NCI-H2196 treated with DMSO at 0.1 percent for 48 hours (cell line): ENCODE data around the gene KMT5C.

Experiments
- DNase-seq: peaks from one replicate; lab custom pipeline; 2025; ENCODE audit not compliant: unreplicated experiment; lab: John Stamatoyannopoulos, UW

KMT5C gene

DNA sequence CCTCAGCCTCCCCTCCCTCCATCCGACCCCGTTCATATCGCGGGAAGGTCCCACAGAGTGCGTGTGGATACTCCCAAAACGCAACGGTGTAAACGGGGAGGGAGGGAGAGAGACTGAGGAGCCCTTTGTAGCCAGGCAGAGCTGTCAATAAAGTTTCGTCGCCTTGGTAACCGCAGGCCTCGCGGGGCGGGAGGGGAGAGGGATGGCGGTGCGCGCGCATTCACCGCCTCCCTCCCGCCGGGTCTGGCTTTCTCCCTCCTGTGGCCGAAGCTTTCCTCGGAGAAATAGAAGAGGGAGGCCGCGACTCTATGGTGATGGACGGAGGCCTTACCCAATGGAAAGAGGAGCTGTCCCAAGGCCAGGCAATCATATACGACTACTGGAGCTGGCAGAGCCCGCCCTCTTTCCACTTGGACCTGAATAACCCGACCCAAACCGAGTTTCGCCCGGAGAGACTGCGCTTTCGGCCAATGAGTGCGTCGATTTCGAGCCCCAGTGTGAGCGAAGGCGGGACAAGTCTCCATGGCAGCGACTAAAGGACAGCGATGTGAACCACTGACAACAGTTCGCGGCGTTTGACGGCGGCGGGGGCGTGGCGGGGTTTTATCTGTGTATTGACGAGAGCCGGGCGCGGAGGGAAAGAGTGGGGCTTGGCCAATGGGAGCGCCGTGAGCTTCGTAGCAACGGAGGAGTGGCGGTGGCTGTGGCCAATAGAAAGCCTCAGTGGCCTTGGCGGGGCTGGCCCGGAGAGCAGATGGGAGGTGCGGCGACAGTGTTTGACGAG, at the start of gene KMT5C:
TSS of gene KMT5C (plus strand) at position 772 of the 784 bp plus-strand sequence. CDS start 2,061 bp downstream, outside the sequence.
- peak; percentile 100 for DNase-seq

DNA sequence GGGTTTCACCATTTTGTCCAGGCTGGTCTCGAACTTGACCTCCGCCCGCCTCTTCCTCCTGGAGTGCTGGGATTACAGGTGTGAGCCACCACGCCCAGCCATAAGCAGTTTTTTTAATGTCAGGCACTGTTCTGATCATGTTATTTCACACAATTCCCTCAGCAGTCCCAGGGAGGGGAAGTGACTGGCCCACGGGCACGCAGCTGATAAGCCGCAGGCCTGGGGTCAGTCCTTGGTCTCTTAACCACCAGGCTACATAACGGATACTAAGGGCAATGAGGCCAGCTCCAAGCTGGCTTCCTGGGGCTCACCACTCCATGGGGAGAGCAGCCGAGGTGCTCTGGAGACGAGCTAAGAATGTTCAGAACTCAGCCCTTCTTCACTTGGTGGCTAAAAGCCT, 42.4 kb upstream of the KMT5C start:
- no peak for DNase-seq

DNA sequence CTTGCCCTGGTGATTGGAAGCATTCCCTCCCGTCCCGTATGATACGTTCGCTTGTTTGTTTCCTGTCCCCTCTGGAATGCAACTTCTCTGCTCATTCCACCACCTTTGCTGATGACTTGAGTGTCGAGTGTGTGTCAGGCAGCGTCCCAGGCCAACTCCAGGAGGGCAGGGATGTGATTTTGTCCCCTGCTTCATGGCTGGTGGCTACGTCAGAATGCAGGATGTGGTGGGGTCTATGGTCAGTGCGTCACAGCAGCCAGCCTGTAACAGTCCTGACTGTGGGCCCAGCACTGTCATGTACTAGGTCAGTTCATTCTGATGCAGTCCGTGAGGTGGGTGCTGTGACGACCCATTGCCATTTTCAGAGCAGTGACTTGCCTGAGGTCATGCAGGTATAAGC, 39.7 kb upstream of the KMT5C start:
- DNase-seq, result no peak

DNA sequence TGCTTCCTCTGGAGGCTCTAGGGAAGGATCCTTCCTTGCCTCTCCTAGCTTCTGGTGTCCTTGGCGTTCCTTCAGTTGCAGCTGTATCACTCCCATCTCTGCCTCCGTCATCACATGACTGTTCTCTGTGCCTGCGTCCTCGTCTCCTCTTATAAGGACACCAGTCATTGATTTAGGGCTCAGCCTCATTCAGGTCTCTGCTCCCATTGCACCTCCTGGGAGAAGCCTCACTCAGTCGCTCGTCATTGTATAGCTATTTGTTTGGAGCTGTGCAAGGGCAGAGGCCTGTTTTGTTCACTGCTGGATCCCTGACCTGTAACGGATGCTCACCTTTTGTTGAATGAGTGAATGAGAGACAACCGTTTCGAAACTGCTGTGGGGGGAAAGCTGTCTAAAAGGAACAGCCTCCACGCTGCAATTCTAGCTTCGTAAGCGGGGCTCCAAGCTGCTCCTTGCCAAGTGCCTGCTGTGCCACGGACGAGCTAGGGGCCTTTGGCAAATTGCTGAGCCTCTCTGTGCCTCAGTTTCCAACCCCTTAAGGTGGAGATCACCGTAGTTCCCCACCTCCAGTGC, 38.7 kb upstream of the KMT5C start:
- DNase-seq, result no peak

DNA sequence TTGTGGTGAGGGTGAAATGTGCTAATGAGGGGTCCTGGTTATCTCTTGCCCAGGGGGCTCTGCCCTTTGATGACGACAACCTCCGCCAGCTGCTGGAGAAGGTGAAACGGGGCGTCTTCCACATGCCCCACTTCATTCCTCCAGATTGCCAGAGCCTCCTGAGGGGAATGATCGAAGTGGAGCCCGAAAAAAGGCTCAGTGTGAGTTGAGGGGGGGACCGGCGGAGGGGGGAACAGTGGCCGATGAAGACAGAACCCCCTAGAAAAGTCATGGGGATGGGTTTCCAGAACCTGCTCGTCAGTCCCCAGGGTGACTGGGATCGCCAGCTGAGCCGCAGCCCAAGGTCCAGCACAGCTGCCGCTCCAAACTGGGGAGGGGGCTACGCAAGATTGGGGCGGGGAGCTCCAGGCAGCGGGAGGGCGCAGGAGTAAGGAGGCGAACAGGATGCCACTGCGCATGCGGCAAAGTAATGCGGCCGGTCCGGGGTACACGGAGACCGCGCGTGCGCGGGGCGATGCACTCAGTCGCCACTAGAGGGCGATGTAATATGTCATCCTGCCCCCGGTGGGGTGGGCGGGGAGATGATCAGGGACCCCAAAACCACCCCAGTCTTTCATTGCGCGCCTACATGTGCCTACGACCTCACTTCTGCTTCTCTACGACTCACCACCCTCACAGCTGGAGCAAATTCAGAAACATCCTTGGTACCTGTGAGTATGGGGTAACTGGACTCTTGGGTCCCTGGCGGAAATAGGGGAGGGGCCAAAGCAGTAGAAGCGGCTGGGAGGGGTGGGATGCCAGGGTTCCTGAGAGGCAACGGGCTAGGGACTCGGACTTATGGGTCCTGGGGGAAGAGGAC, 38.0 kb upstream of the KMT5C start:
- DNase-seq, result peak; percentile 53

DNA sequence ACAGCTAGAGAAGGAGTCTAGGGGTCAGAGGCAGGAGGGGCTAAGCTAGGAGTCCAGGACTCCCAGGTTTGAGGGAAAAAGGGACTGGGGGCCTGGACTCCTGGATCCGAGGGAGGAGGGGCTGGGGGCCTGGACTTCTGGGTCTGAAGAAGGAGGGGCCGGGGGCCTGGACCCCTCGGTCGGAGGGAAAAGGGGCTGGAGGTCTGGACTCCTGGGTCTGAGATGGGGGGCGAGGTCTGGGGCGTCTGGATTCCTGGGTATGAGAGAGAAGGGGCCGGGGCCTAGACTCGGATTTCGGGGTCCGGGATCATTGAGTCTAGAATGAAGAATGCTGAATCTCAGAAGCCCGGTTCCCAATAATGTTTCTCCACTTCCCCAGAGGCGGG, 37.4 kb upstream of the KMT5C start:
- no peak for DNase-seq

DNA sequence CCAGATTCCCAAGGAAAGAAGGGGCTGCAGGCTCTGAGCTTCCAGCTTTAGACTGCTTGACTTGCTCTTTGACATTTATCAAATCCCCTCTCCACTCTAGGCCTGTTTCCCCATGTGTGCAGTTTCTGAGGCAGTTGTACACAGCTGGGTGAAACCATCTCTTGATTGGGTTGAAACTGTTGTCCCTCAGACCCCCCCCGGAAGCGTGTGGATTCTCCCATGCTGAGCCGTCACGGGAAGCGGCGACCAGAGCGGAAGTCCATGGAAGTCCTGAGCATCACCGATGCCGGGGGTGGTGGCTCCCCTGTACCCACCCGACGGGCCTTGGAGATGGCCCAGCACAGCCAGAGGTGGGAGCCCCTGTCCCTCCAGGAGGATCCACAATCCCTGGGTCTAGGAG, 36.2 kb upstream of the KMT5C start:
- no peak for DNase-seq

DNA sequence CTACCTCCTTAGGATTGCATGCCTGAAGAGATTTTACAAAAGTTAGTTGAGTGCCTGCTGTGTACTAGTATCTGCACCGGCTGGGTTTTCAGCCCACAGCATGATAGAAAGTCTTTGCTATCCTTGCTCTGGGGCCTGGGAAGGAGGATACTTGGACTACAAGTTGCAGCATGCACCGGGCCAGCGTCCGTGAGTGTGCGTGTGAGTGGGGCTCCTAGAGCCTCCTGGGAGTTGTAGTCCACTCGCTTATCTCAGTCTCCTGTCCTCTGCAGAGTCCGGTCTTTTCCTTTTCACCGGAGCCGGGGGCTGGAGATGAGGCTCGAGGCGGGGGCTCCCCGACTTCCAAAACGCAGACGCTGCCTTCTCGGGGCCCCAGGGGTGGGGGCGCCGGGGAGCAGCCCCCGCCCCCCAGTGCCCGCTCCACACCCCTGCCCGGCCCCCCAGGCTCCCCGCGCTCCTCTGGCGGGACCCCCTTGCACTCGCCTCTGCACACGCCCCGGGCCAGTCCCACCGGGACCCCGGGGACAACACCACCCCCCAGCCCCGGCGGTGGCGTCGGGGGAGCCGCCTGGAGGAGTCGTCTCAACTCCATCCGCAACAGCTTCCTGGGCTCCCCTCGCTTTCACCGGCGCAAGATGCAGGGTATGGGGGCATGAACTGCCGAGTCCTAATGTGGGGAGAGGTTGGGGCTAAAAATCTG, 35.2 kb upstream of the KMT5C start:
- no peak for DNase-seq

DNA sequence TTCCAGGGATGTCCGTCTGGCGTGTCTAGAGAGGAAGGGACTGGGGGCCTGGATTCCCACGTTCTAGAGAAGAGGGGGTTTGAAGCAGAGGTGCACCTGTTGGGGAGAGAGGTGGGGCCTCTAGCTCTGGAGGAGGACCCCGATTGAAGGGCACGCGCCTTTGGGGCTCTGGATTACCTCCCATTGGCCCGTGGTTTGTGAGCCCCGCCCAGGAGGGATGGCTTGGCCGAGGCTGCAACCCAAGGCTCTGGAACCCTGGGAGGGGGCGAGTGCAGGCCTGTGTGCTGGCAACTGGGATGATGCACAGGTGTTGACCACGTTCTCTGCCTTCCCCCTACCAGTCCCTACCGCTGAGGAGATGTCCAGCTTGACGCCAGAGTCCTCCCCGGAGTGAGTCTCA, 34.7 kb upstream of the KMT5C start:
- no peak for DNase-seq

DNA sequence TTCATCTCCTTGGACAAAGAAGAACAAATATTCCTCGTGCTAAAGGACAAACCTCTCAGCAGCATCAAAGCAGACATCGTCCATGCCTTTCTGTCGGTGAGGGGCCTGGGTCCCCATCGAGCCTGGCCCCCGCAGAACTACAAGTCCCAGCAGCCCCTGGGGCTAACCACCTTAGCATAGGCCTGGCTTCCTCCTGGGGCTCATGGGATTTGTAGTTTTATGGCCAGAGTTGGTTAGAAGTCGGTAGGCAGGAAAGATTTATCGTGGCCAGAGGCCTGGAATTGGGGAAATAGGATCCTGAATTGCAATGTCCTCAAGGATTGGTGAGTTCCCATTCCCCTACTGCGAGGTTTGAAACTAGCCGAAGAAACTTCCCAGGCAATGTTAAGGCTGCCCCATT, 34.2 kb upstream of the KMT5C start:
- DNase-seq, result no peak

DNA sequence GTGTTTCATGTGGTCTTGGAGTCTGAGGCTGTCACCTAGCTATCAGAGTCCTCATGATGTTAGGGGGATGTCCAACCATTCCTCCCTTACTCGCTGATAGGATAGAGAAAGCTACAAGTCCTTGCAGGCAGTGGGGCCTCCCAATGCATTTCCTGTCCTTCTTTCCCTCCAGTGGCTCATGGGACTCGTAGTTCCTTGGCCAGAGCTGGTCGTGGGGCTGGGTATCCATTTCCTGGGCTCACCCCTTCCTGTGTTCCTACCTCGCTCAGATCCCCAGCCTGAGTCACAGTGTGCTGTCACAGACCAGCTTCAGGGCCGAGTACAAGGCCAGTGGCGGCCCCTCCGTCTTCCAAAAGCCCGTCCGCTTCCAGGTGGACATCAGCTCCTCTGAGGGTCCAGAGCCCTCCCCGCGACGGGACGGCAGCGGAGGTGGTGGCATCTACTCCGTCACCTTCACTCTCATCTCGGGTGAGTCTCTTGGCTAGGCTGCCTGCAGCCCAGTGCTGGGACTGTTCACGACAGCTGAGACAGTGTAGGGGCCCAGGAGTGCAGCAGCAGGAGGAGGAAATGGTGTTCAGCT, 33.6 kb upstream of the KMT5C start:
- no peak for DNase-seq

DNA sequence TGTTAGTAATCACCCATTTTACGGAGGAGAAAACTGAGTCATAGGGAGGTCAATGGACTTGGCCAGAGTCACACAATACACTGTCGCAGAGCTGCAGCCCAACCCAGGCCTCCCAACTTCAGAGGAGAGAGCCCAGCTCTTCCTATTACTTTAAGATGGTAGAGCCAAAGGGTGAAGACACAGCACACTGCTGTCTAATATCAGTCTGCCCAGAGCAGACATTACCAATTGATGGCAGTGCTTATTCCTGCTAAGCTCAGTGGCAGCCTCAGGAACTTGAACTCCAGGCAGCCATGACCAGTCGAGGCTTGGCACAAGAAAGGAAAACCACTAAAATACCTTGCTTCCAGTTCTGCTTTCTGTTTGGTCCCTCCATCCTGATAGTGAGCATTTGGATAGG, 33.0 kb upstream of the KMT5C start:
- no peak for DNase-seq

DNA sequence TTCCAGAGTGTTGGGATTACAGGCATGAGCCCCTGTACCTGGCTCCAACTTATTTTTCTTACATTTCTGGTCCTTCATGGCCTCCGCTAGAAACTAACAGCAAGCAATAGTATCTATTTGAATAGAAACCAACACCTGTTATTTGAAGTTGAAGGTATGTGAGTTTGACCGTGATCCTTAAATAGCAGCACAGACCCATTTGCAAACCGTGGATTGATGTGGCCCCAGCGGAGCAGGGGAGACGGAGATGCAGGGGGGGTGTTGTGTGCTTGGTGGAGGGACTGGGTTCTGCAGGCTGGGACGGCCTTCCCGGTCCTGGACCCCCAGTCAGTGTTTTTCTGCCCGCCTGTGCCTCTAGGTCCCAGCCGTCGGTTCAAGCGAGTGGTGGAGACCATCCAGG, 31.4 kb upstream of the KMT5C start:
- no peak for DNase-seq

DNA sequence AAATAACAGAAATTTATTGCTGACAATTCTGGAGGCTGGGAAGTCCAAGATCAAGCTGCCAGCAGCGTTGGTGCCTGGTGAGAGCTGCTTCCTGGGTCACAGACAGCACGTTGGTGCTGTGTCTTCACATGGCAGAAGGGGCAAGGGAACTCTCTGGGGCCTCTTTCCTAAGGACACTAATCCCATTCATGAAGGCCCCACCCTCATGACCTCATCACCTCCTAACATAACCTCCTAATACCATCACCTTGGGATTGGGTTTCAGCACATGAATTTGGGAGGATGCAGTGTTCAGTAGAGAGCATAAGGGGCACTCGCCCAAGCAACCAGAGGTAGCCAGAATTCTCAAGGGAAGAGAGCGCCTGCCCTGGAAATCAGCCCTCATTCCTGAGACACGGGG, 30.2 kb upstream of the KMT5C start:
- DNase-seq, result no peak

DNA sequence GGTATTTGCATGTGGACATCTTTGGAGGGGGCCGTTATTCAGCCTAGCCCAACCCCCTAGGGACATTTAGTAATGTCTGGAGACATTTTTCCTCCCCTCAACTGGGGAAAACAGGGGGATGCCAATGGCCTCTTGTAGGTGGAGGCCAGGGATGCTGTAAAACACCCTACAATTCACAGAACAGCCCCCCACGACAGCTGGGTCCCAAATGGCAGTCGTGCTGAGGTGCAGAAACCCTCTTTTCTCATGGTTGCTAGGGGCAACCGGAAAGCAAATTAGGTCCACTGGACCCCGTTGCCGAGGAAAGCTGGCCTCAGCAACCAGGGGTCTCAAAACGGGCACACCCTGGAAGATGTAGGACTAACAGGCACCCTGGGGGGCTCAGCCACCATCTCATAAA, 29.2 kb upstream of the KMT5C start:
- no peak for DNase-seq

DNA sequence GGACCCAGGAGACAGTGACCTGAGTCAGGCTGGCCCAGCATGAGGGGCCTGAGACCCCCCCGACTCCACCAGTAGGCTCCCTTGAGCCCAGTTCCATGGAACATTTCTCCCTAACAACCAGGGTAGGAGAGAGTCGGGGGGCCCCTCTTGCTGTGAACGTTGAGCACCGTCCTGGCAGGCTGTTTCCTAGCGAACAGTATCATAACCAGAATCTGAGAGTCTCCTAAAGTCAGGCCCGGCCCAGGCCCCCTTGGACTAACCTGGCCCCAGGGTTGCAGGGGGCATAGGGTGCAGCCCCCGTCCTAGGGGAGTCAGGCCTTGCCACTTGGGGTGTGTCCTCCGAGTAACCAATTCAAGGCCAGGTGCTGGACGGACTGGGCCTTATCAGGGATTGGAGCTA, 28.3 kb upstream of the KMT5C start:
- DNase-seq, result no peak

DNA sequence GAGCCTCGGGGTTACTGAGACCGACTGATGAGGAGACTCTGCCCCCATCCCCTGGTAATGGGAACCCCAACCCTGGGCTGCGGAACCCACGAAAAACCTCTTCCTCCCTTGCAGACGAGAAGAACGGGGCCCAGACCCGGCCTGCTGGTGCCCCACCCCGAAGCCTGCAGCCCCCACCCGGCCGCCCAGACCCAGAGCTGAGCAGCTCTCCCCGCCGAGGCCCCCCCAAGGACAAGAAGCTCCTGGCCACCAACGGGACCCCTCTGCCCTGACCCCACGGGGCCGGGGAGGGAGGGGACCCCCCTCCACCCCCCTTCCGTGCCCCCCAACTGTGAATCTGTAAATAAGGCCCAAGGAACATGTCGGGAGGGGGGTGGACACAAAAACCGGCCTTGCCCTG, 27.9 kb upstream of the KMT5C start:
- DNase-seq, result no peak

DNA sequence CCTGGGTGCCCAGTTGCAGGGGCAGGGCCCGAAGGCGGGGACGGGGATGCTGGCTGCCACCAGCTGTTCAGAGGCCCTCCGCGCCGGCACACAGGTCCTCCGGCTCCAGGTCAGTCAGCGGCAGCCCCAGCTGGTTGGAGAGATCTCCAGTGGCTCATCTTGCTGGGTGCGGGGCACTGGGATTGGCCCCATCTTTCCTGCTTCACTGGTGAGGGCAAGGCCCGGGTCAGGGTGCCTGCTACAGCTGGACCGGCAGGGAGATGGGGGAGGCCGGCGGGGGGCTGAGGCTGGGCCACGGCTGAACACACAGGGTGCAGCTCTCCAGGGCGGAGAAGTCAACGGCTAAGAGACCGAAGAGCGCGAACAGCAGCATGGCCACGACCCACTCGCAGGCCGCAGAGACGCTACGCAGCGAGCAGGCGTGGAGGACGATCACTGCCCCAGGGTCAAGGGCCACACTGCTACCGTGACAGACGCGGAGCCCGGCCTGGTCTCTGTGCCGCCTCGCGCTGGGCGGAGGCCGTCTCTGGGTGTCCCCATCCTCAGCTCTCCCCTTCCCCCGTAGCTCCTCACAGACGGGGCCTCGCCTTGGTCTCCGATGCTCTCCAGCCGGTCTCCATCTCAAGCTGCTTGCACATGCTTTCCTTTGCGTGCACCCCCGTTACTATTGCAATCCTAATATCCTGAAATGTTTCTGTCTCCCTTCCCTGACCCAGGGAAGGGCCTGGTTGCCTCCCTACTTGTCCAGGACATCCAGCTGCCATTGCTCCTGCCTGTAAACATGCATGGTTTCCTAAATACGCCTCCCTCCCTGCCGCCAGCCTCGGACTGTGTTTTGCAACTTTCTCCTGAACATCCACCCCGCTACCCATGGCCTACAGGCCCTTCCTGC, 26.8 kb upstream of the KMT5C start:
- no peak for DNase-seq

DNA sequence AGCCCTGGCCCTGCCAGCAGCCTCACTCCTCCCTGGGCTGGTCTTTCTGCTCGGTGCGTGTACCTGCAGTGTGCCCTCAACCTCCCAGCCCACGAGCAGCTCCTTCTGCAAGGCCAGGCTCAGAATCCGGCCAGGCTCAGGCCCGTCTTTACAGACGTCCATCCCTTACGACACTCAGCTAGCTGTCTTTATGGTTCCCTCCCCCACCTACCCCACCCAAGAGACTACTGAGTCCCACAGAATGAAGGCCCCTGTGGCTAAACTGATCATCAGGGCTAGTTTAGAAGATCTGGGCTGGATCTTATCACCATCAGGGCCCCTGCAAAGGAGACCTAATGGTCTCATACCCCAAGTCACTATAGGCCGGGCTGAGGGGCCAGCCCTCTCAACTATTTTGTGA, 25.3 kb upstream of the KMT5C start:
- DNase-seq, result no peak

DNA sequence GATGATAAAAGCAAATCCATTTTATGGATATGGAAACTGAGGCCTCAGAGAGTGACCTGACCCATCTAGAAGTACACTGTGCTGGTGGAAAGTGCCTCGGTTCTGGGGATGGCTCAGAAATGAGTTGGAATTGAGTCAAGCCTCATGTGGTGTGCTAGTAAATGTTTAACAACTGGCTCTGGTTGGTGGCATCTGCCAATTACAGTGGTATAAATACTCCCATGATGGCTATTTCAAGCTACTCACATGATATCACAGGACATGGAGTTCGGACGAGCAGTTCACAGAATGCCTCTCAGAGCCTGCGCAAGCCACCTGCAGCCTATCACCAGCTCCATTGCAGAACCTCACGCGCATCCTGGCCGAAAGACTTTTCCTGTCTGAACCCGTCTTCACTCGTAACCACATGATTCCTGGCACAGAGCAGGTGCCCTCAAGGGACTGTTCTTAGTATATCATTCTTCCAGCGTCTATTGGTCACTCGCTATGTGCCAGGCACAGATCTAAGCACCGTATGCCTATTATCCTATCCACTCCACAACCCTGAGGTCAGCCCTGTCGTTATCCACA, 23.6 kb upstream of the KMT5C start:
- DNase-seq, result no peak
